ENCODE measurements around the gene PLXNA1.

GRCh38 chr3:126974756-126975155 is 8.2 kb upstream of the PLXNA1 start:
- TF ChIP-seq CTCF (IDR thresholded peaks at IDR 0.05; ENCODE audit: insufficient read depth, low read depth, low read length) (no peak), EZH2 (IDR thresholded peaks at IDR 0.05; ENCODE audit: insufficient read depth, low read length) (no peak)

Measured in astrocyte (in vitro differentiated cells and primary cell).